A549 (cell line): Measurements from ENCODE around the gene POLR3GL.

Experiments used
- CBX8 ChIP-seq: fragments of 200-600 bp; sonication (generic); IDR thresholded peaks from 2 replicates; pipeline ENCODE4 v1.6.1; 2016
- CEBPB ChIP-seq, 2 experiments: fragments of >200 bp in 1 of 2; sonication (Bioruptor Twin) in 1 of 2; formaldehyde crosslinking in 1 of 2; IDR thresholded peaks; 2 replicates each; pipeline ENCODE4 v1.6.1; 2012 to 2016
- CTCF ChIP-seq: fragments of >200 bp; sonication (Bioruptor Twin); formaldehyde crosslinking; IDR thresholded peaks from 3 replicates; pipeline ENCODE4 v1.5.1; 2016
- ESRRA ChIP-seq: fragments of 150-350 bp; IDR thresholded peaks from 2 replicates; pipeline ENCODE4 v1.6.1; 2014; ENCODE audit warnings: mild to moderate bottlenecking, low read length, borderline replicate concordance
- FOSL2 ChIP-seq, 2 experiments: fragments of 450-650 bp in 1 of 2; fragments of >200 bp in 1 of 2; sonication (Bioruptor Twin) in 1 of 2; formaldehyde crosslinking; IDR thresholded peaks; 2 replicates each; pipeline versions ENCODE4 v1.5.0 to v1.6.1; 2016 to 2020; ENCODE audit warnings: mild to moderate bottlenecking in 1 of 2, moderate library complexity in 1 of 2
- KDM1A ChIP-seq: fragments of 200-600 bp; sonication (generic); IDR thresholded peaks from 2 replicates; pipeline ENCODE4 v1.6.1; 2016; ENCODE audit warnings: low read depth, mild to moderate bottlenecking
- POLR2A ChIP-seq: IDR thresholded peaks from 2 replicates; pipeline ENCODE4 v1.6.1; 2012; ENCODE audit warnings: mild to moderate bottlenecking, low read length
- RAD21 ChIP-seq, 2 experiments: fragments of >200 bp in 1 of 2; sonication (Bioruptor Twin) in 1 of 2; formaldehyde crosslinking in 1 of 2; IDR thresholded peaks in 1 of 2; conservative IDR thresholded peaks in 1 of 2; 2 replicates in 1 of 2; 3 replicates in 1 of 2; pipeline ENCODE4 v1.6.1; 2012 to 2018; ENCODE audit warnings: inconsistent platforms in 1 of 2
- RFX5 ChIP-seq: fragments of 450-650 bp; IDR thresholded peaks from 2 replicates; pipeline ENCODE4 v1.7.1; 2014; ENCODE audit warnings: antibody characterized with exemption, mild to moderate bottlenecking, moderate library complexity

- TF ChIP-seq POLR2A (no peak), CTCF (no peak), RFX5 (no peak), KDM1A (no peak), RAD21 (conservative IDR thresholded peaks at IDR 0.05 in 1 of 2, IDR thresholded peaks at IDR 0.05 in 1 of 2) (no peak), CBX8 (no peak), CEBPB (IDR thresholded peaks at IDR 0.05) (no peak), FOSL2 (IDR thresholded peaks at IDR 0.05) (no peak), FOSL2 (CRISPR knock-in tag; IDR thresholded peaks at IDR 0.05) (no peak), ESRRA (no peak)
Measured at GRCh38 chr1:145937436-145937835, 27.1 kb upstream of the POLR3GL start.
